AG04450 (cell line): Measurements from ENCODE around the gene UBE3C. TPM values are rescaled to one million over a fixed set of nuclear protein-coding genes. Genes with fewer than 3 reads are reported as not detected.
A peak's percentile ranks its signal among the peaks of the same experiment; 100 is the strongest.

Experiments
- CTCF ChIA-PET: fragments of 300-600, 350-600 bp; formaldehyde crosslinking; extraction: SDS; loops from one replicate; lab custom pipeline; 2022; ENCODE audit warnings: antibody characterized with exemption, inconsistent platforms; lab: Charles Lee
- POLR2A ChIA-PET: fragments of 350-600 bp; formaldehyde crosslinking; extraction: SDS; loops from one replicate; lab custom pipeline; 2021; ENCODE audit warnings: antibody characterized with exemption, inconsistent platforms; lab: Yijun Ruan, JAX
- DNase-seq: peaks from one replicate; pipeline ENCODE4 v3.0.0-alpha.2; 2011; ENCODE audit warnings: low read depth, low spot score
- H3K27ac ChIP-seq: one replicate; pipeline ENCODE4 v1.5.1; 2012; ENCODE audit warnings: low read depth, low read length, control low read depth
- H3K27me3 ChIP-seq: one replicate; pipeline ENCODE4 v1.6.0; 2012; ENCODE audit warnings: low read length; ENCODE audit not compliant: control insufficient read depth, insufficient read depth
- H3K4me3 ChIP-seq: 2 replicates; pipeline ENCODE4 v1.5.1; 2011; ENCODE audit warnings: mild to moderate bottlenecking, low read depth, low read length, control low read depth
- H3K9me3 ChIP-seq: 2 replicates; pipeline ENCODE4 v1.5.1; 2012; ENCODE audit warnings: low read length; ENCODE audit not compliant: control insufficient read depth, insufficient read depth
- CTCF ChIP-seq: IDR thresholded peaks from 2 replicates; pipeline ENCODE4 v1.5.1; 2011; ENCODE audit warnings: low read depth, low read length, control low read depth, inconsistent platforms
- polyA plus RNA-seq: library from polyadenylated mRNA; depleted of rRNA; stranded (reverse); fragments of >200 nt; gene quantifications from 2 replicates; pipeline ENCODE4 v1.2.3, GENCODE V29; 2011

Gene UBE3C
- polyA plus RNA-seq, 1 experiment = 71.2 TPM

- CTCF ChIA-PET = interaction anchor here (0.6 to 1.1 kb wide), 3 partner anchors 17 to 171 kb away, joined by 3 read pairs; no protein-coding TSS in a partner anchor
- POLR2A ChIA-PET = no interaction called here
- Histone ChIP-seq H3K9me3 (no peaks in the 10 kb centered on the region; the same call in 1 of the 2 replicates), H3K27me3 (no peaks in the 10 kb centered on the region), H3K4me3 (no peak overlapping the region), H3K27ac (no peak overlapping the region)
- TF ChIP-seq CTCF = no peak
- DNase-seq = no peak
Measured at GRCh38 chr7:157141525-157142060, 2.9 kb downstream of the UBE3C start.

GRCh38 chr7:157143788-157144187 lies 5.1 kb downstream of the UBE3C start:
- no peak overlapping the region for H3K4me3 ChIP-seq
- no peaks in the 10 kb centered on the region; the same call in 1 of the 2 replicates for H3K9me3 ChIP-seq
- no peak for DNase-seq
- ChIA-PET CTCF (no interaction called here), POLR2A (no interaction called here)
- H3K27me3 ChIP-seq = no peaks in the 10 kb centered on the region
- no peak overlapping the region for H3K27ac ChIP-seq
- TF ChIP-seq CTCF = no peak

- H3K4me3 ChIP-seq = no peak overlapping the region
- no peak overlapping the region for H3K27ac ChIP-seq
- POLR2A ChIA-PET = no interaction called here
- H3K27me3 ChIP-seq = no peaks in the 10 kb centered on the region
- CTCF ChIA-PET = no interaction called here
- no peaks in the 10 kb centered on the region for H3K9me3 ChIP-seq
- no peak for TF ChIP-seq CTCF
- no peak for DNase-seq
Measured at GRCh38 chr7:157149317-157149716, 10.6 kb downstream of the UBE3C start.

GRCh38 chr7:157150882-157151281 lies 12.2 kb downstream of the UBE3C start:
- CTCF ChIA-PET = interaction anchor here (1.0 to 1.3 kb wide), 2 partner anchors 74 to 189 kb away, joined by 3 read pairs; no protein-coding TSS in a partner anchor
- no peaks in the 10 kb centered on the region for H3K27me3 ChIP-seq
- peak overlapping the region; percentile 24 for H3K27ac ChIP-seq
- H3K9me3 ChIP-seq = no peaks in the 10 kb centered on the region
- H3K4me3 ChIP-seq = no peak overlapping the region
- TF ChIP-seq CTCF = no peak
- no peak for DNase-seq
- POLR2A ChIA-PET = no interaction called here

GRCh38 chr7:157151626-157152339 lies 13.1 kb downstream of the UBE3C start:
- H3K27me3 ChIP-seq = no peaks in the 10 kb centered on the region
- no peak overlapping the region for H3K27ac ChIP-seq
- no peaks in the 10 kb centered on the region for H3K9me3 ChIP-seq
- no peak for DNase-seq
- TF ChIP-seq CTCF = no peak
- ChIA-PET POLR2A (no interaction called here), CTCF (interaction anchor here (0.9 to 1.3 kb wide), 3 partner anchors 73 to 188 kb away, joined by 3 read pairs; no protein-coding TSS in a partner anchor)
- no peak overlapping the region for H3K4me3 ChIP-seq
